GM12878 (cell line): ENCODE data around the gene RPS6KL1. TPM values are rescaled to one million over a fixed set of nuclear protein-coding genes. Genes with fewer than 3 reads are reported as not detected.

ENCODE experiments used
- ATAC-seq: fragments of 200-7000 bp; cut with Tn5 transposase; 3 replicates; pipeline ENCODE4 v1.9.1; 2020; ENCODE audit warnings: mild to moderate bottlenecking, moderate library complexity
- BruUV-seq: library from RNA; stranded (reverse); fragments of 400-500 nt; replicated peaks from 2 replicates; lab custom pipeline; 2021; lab: Mats Ljungman, UMichigan
- CTCF ChIA-PET: fragments of 300-600 bp; sonication (Branson Sonifier 250); formaldehyde crosslinking; extraction: SDS; loops from one replicate; lab custom pipeline; 2021; ENCODE audit warnings: inconsistent platforms; lab: Yijun Ruan, JAX
- POLR2A ChIA-PET: fragments of 350-600 bp; formaldehyde crosslinking; extraction: SDS; loops from one replicate; lab custom pipeline; 2021; ENCODE audit warnings: inconsistent platforms; lab: Charles Lee
- RAD21 ChIA-PET: fragments of 300-600 bp; sonication (Branson Sonifier 250); formaldehyde crosslinking; loops from one replicate; lab custom pipeline; 2023; ENCODE audit warnings: antibody characterized with exemption; ENCODE audit not compliant: unreplicated experiment; lab: Charles Lee
- SMC1A ChIA-PET: fragments of 300-600 bp; sonication (Branson Sonifier 250); formaldehyde crosslinking; loops from one replicate; lab custom pipeline; 2023; ENCODE audit not compliant: unreplicated experiment, uncharacterized antibody; lab: Charles Lee
- DNase-seq: peaks from one replicate; pipeline ENCODE4 v3.0.0-alpha.2; 2011; ENCODE audit warnings: low read depth, low spot score
- FAIRE-seq: peaks from 3 replicates; lab custom pipeline; 2011; peaks lifted over from hg19 to GRCh38; lab: Jason Lieb, UNC
- H2AFZ ChIP-seq: 2 replicates; pipeline ENCODE4 v1.6.0; 2011; ENCODE audit warnings: low read depth, low read length, control low read depth; ENCODE audit not compliant: control insufficient read depth
- H3K27ac ChIP-seq: 2 replicates; pipeline ENCODE4 v1.5.1; 2011; ENCODE audit warnings: control low read depth; ENCODE audit not compliant: control insufficient read depth, insufficient read depth
- H3K27me3 ChIP-seq, 2 experiments: replicated peaks in 1 of 2; 2 replicates each; pipeline versions ENCODE4 v1.6.0 to v1.6.1; 2011; ENCODE audit warnings: low read length in 1 of 2; ENCODE audit not compliant: control insufficient read depth in 2 of 2, insufficient read depth in 2 of 2
- H3K36me3 ChIP-seq, 2 experiments: 2 replicates each; pipeline ENCODE4 v1.5.1; 2011; ENCODE audit warnings: low read length in 1 of 2; ENCODE audit not compliant: control insufficient read depth in 2 of 2, insufficient read depth in 2 of 2
- H3K4me1 ChIP-seq: 2 replicates; pipeline ENCODE4 v1.6.1; 2011; ENCODE audit warnings: mild to moderate bottlenecking, low read length, moderate library complexity, mixed read lengths; ENCODE audit not compliant: control insufficient read depth, insufficient read depth
- H3K4me2 ChIP-seq: 2 replicates; pipeline ENCODE4 v1.6.0; 2011; ENCODE audit warnings: control low read depth; ENCODE audit not compliant: control insufficient read depth, insufficient read depth
- H3K4me3 ChIP-seq: fragments of 200-600 bp; sonication (generic); 2 replicates; pipeline ENCODE4 v1.5.1; 2016
- H3K79me2 ChIP-seq: 2 replicates; pipeline ENCODE4 v1.6.0; 2011; ENCODE audit warnings: low read length; ENCODE audit not compliant: control insufficient read depth, insufficient read depth
- H3K9ac ChIP-seq: 2 replicates; pipeline ENCODE4 v1.8.0; 2011; ENCODE audit warnings: low read length, control low read depth, mixed read lengths; ENCODE audit not compliant: control insufficient read depth, insufficient read depth
- H3K9me3 ChIP-seq: replicated peaks from 3 replicates; pipeline ENCODE4 v1.5.1; 2011; ENCODE audit warnings: mild to moderate bottlenecking, low read length; ENCODE audit not compliant: control insufficient read depth, insufficient read depth
- H4K20me1 ChIP-seq: 2 replicates; pipeline ENCODE4 v1.6.0; 2011; ENCODE audit not compliant: control insufficient read depth, insufficient read depth
- ASH2L ChIP-seq: fragments of 300-600, 200-600 bp; sonication (generic); IDR thresholded peaks from 2 replicates; pipeline ENCODE4 v1.6.1; 2017; ENCODE audit warnings: low read depth, mild to moderate bottlenecking, borderline replicate concordance
- BCLAF1 ChIP-seq: fragments of 450-650 bp; IDR thresholded peaks from 2 replicates; pipeline ENCODE4 v1.6.1; 2017; ENCODE audit warnings: antibody characterized with exemption, mild to moderate bottlenecking, moderate library complexity
- BHLHE40 ChIP-seq, 2 experiments: fragments of 450-650 bp in 1 of 2; IDR thresholded peaks; 2 replicates each; pipeline ENCODE4 v1.6.1; 2011 to 2017; ENCODE audit warnings: low read depth in 2 of 2, borderline replicate concordance in 1 of 2, improper control_type of control experiment in 1 of 2, low read length in 1 of 2, mild to moderate bottlenecking in 1 of 2
- CREB1 ChIP-seq: IDR thresholded peaks from 2 replicates; pipeline ENCODE4 v1.6.1; 2012; ENCODE audit warnings: low read depth, mild to moderate bottlenecking, inconsistent platforms
- E2F4 ChIP-seq: IDR thresholded peaks from 2 replicates; pipeline ENCODE4 v1.6.1; 2012; ENCODE audit warnings: low read depth, low read length, improper control_type of control experiment
- MEF2B ChIP-seq: fragments of 450-650 bp; IDR thresholded peaks from 2 replicates; pipeline ENCODE4 v1.6.1; 2018; ENCODE audit warnings: mild to moderate bottlenecking, moderate library complexity; ENCODE audit not compliant: partially characterized antibody, poor library complexity, severe bottlenecking
- NFIC ChIP-seq: IDR thresholded peaks from 2 replicates; pipeline ENCODE4 v1.6.1; 2012; ENCODE audit warnings: low read depth, mild to moderate bottlenecking, inconsistent platforms, low read length, moderate library complexity
- POLR2A ChIP-seq: IDR thresholded peaks from 2 replicates; pipeline ENCODE4 v1.6.1; 2011; ENCODE audit warnings: low read depth, mild to moderate bottlenecking, low read length
- POLR2AphosphoS5 ChIP-seq: IDR thresholded peaks from 2 replicates; pipeline ENCODE4 v1.6.1; 2011; ENCODE audit warnings: mild to moderate bottlenecking, low read length, inconsistent platforms
- RAD21 ChIP-seq: IDR thresholded peaks from 2 replicates; pipeline ENCODE4 v1.6.1; 2011; ENCODE audit warnings: mild to moderate bottlenecking, low read depth, low read length, moderate library complexity; ENCODE audit not compliant: insufficient read depth
- RELA ChIP-seq: fragments of 450-650 bp; IDR thresholded peaks from 2 replicates; pipeline ENCODE4 v1.8.0; 2014; ENCODE audit warnings: borderline replicate concordance; ENCODE audit not compliant: partially characterized antibody
- RFX5 ChIP-seq: IDR thresholded peaks from 2 replicates; pipeline ENCODE4 v1.6.1; 2011; ENCODE audit warnings: low read depth, low read length, improper control_type of control experiment
- TAF1 ChIP-seq: IDR thresholded peaks from 2 replicates; pipeline ENCODE4 v1.6.1; 2011; ENCODE audit warnings: mild to moderate bottlenecking, low read depth, low read length, borderline replicate concordance
- TCF12 ChIP-seq: IDR thresholded peaks from 2 replicates; pipeline ENCODE4 v1.6.1; 2011; ENCODE audit warnings: low read depth, mild to moderate bottlenecking, low read length
- WGBS: methylation state at CpG from one replicate; pipeline ENCODE4 v1.1.6; 2016; ENCODE audit warnings: low lambda C conversion rate; ENCODE audit not compliant: insufficient replicate concordance, insufficient coverage; ENCODE audit errors: missing lambda C conversion rate; 5-methylcytosine and 5-hydroxymethylcytosine counted together
- in situ Hi-C: fragments of 300-500 bp; cut with MboI; formaldehyde crosslinking; loops from 9 replicates; pipeline ENCODE4 v1.14.3; 2018; ENCODE audit warnings: mixed read lengths
- intact Hi-C: fragments of 100-400 bp; cut with micrococcal nuclease; formaldehyde crosslinking; loops from one replicate; pipeline ENCODE4 v1.14.2; 2022; ENCODE audit not compliant: unreplicated experiment
- polyA plus RNA-seq, 11 experiments: library from polyadenylated mRNA; depleted of rRNA in 4 of 11; unstranded in 6 of 11; stranded (reverse) in 5 of 11; fragments of >200 nt; fragmentation: Nextera tagmentation in 4 of 11; fragmentation: Illumina TruSeq in 1 of 11; extraction: Ambion mirVana in 4 of 11; extraction: Trizol in 1 of 11; gene quantifications; 1 replicate in 1 of 11; 2 replicates in 10 of 11; pipeline versions ENCODE4 v1.2.1 to v1.2.3, GENCODE V29; 2011 to 2016; ENCODE audit warnings: inconsistent platforms in 2 of 11, missing spikeins in 2 of 11, low read depth in 1 of 11
- total RNA-seq, 4 experiments: library from RNA; depleted of rRNA in 3 of 4; stranded (reverse); fragments of >200 nt in 3 of 4; fragmentation: Illumina TruSeq in 1 of 4; extraction: Trizol in 1 of 4; gene quantifications; 2 replicates each; pipeline versions ENCODE4 v1.2.1 to v1.2.3, GENCODE V29; 2013 to 2021
- TF ChIP-seq, protein P1 (sequence below): fragments of 450-650 bp; IDR thresholded peaks from 2 replicates; pipeline ENCODE4 v1.6.1; 2017; ENCODE audit warnings: borderline replicate concordance
- TF ChIP-seq, protein P2 (sequence below): IDR thresholded peaks from 2 replicates; pipeline ENCODE4 v1.6.1; 2012; ENCODE audit warnings: mild to moderate bottlenecking, low read depth, low read length

The RPS6KL1 gene
- total and polyA plus RNA-seq, 10 of the 15 experiments (the other 5 are each of a cell fraction or from before 2014, with no cell fraction given): 0.04 to 4.2 (median 2.0) TPM

DNA sequence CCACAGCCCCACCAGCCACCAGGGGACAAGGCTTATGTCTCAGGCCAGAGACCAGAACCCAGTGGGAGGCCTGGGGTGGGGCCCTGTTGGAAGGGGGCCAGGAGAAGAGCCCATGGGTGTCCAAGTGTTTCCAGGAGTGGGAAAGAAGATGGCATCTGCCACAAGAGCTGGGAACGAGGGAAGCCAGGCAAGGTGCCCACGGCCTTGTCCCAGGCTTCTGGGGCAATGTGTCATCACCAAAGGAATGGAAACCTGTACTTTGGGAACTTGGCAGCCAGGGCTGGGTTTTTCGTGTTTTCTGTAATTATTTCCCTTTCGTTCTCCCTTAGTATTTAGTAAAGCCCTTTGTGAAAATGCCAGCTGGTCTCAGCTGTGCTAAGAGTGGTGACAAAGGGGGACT lies 37.7 kb upstream of the RPS6KL1 start:
- CTCF ChIA-PET: interaction anchor here (1.4 to 8.6 kb wide), 3 partner anchors 14 to 101 kb away, joined by 4 to 61 read pairs (median 8); no protein-coding TSS in a partner anchor
- SMC1A ChIA-PET: interaction anchor here (1.2 to 2.3 kb wide), 2 partner anchors 12 to 129 kb away, joined by 4 to 14 read pairs; no protein-coding TSS in a partner anchor
- ATAC-seq (no peak), FAIRE-seq (no peak), DNase-seq (no peak)
- Histone ChIP-seq H3K9ac (no peak overlapping the region), H3K4me3 (no peak overlapping the region), H3K4me2 (no peak overlapping the region), H4K20me1 (no peaks in the 10 kb centered on the region), H3K36me3 (no peaks in the 10 kb centered on the region), H3K79me2 (no peaks in the 10 kb centered on the region), H3K9me3 (no peaks in the 10 kb centered on the region), H3K27ac (no peak overlapping the region), H2AFZ (no peak overlapping the region), H3K27me3 (no peaks in the 10 kb centered on the region), H3K4me1 (peaks cover 14% of the 10 kb centered on the region)
- in situ Hi-C loops: no loop called here
- POLR2A ChIA-PET: no interaction called here
- RAD21 ChIA-PET: interaction anchor here (1.8 kb wide), 1 partner anchor 15 kb away, joined by 6 read pairs; no protein-coding TSS in a partner anchor
- BruUV-seq: no TSS peak
- WGBS: 33% methylated on average over 4 of the region's 4 CpGs
- intact Hi-C loops: no loop called here
- TF ChIP-seq RELA (no peak), CREB1 (no peak), E2F4 (no peak), TCF12 (no peak), NFIC (no peak), BHLHE40 (IDR thresholded peaks at IDR 0.05; ENCODE audit: borderline replicate concordance in 1 of 2, low read depth in 2 of 2, low read length in 1 of 2) (no peak), ASH2L (no peak), POLR2A (no peak), BCLAF1 (no peak), MEF2B (no peak), POLR2AphosphoS5 (no peak), RFX5 (no peak), RAD21 (no peak), TAF1 (no peak)
- TF ChIP-seq, protein P1, sequence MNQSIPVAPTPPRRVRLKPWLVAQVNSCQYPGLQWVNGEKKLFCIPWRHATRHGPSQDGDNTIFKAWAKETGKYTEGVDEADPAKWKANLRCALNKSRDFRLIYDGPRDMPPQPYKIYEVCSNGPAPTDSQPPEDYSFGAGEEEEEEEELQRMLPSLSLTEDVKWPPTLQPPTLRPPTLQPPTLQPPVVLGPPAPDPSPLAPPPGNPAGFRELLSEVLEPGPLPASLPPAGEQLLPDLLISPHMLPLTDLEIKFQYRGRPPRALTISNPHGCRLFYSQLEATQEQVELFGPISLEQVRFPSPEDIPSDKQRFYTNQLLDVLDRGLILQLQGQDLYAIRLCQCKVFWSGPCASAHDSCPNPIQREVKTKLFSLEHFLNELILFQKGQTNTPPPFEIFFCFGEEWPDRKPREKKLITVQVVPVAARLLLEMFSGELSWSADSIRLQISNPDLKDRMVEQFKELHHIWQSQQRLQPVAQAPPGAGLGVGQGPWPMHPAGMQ: no peak
- TF ChIP-seq, protein P2, sequence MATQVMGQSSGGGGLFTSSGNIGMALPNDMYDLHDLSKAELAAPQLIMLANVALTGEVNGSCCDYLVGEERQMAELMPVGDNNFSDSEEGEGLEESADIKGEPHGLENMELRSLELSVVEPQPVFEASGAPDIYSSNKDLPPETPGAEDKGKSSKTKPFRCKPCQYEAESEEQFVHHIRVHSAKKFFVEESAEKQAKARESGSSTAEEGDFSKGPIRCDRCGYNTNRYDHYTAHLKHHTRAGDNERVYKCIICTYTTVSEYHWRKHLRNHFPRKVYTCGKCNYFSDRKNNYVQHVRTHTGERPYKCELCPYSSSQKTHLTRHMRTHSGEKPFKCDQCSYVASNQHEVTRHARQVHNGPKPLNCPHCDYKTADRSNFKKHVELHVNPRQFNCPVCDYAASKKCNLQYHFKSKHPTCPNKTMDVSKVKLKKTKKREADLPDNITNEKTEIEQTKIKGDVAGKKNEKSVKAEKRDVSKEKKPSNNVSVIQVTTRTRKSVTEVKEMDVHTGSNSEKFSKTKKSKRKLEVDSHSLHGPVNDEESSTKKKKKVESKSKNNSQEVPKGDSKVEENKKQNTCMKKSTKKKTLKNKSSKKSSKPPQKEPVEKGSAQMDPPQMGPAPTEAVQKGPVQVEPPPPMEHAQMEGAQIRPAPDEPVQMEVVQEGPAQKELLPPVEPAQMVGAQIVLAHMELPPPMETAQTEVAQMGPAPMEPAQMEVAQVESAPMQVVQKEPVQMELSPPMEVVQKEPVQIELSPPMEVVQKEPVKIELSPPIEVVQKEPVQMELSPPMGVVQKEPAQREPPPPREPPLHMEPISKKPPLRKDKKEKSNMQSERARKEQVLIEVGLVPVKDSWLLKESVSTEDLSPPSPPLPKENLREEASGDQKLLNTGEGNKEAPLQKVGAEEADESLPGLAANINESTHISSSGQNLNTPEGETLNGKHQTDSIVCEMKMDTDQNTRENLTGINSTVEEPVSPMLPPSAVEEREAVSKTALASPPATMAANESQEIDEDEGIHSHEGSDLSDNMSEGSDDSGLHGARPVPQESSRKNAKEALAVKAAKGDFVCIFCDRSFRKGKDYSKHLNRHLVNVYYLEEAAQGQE: no peak
